ENCODE results near the gene PHF13.

Gene PHF13

DNA sequence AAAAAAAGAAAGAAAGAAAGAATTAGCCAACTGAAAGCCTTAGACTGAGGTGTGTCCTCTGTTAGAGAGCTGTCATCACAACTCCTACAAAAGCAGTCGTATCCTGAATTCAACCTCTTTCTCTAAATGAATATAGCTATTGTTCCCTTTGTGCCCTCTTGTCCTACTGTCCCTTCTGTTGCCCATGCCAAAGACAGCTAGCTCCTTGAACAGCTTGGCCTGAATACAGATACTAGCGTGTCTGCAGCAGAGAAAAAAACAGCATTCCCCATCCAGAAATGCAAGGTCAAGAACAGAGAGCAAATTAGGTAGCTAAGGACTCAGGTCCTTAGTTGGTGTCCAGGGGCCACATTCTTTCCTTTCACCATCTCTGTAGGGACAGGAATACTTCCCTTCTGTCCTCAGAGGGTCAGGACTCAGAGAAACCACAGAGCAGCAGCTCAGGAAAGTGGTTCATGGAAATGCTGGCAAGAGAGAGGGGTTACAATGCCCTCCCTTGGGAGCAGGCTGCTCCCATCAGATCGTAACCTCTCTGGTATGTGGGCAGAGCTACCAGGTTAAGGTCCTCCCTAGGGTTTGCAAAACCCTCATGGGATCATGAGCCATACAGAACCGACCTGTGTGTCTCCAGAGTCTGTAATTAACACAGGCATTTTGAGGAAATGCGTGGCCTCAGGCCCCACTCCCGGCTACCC, 35.6 kb upstream of the PHF13 start:
- TF ChIP-seq, protein P1, sequence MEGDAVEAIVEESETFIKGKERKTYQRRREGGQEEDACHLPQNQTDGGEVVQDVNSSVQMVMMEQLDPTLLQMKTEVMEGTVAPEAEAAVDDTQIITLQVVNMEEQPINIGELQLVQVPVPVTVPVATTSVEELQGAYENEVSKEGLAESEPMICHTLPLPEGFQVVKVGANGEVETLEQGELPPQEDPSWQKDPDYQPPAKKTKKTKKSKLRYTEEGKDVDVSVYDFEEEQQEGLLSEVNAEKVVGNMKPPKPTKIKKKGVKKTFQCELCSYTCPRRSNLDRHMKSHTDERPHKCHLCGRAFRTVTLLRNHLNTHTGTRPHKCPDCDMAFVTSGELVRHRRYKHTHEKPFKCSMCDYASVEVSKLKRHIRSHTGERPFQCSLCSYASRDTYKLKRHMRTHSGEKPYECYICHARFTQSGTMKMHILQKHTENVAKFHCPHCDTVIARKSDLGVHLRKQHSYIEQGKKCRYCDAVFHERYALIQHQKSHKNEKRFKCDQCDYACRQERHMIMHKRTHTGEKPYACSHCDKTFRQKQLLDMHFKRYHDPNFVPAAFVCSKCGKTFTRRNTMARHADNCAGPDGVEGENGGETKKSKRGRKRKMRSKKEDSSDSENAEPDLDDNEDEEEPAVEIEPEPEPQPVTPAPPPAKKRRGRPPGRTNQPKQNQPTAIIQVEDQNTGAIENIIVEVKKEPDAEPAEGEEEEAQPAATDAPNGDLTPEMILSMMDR (IDR thresholded peaks at IDR 0.05): no peak

DNA sequence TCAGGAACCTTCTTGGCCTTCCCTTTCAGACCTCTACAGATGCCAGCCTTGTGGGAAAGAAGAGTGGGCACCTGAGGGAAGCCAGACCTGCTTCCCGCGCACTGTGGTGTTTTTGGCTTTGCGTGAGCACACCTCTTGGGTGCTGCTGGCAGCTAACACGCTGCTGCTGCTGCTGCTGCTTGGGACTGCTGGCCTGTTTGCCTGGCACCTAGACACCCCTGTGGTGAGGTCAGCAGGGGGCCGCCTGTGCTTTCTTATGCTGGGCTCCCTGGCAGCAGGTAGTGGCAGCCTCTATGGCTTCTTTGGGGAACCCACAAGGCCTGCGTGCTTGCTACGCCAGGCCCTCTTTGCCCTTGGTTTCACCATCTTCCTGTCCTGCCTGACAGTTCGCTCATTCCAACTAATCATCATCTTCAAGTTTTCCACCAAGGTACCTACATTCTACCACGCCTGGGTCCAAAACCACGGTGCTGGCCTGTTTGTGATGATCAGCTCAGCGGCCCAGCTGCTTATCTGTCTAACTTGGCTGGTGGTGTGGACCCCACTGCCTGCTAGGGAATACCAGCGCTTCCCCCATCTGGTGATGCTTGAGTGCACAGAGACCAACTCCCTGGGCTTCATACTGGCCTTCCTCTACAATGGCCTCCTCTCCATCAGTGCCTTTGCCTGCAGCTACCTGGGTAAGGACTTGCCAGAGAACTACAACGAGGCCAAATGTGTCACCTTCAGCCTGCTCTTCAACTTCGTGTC, 34.7 kb upstream of the PHF13 start:
- TF ChIP-seq, protein P1 (IDR thresholded peaks at IDR 0.05): no peak

GRCh38 chr1:6579374-6580118, 34.0 kb upstream of the PHF13 start, which contains the start of gene ZBTB48:
ZBTB48 (plus strand) TSS chr1:6579994; CDS start chr1:6580610, 616 bp downstream.
- TF ChIP-seq, protein P1 (IDR thresholded peaks at IDR 0.05): no peak

GRCh38 chr1:6580119-6580592, 33.4 kb upstream of the PHF13 start:
- TF ChIP-seq, protein P1 (IDR thresholded peaks at IDR 0.05): no peak

DNA sequence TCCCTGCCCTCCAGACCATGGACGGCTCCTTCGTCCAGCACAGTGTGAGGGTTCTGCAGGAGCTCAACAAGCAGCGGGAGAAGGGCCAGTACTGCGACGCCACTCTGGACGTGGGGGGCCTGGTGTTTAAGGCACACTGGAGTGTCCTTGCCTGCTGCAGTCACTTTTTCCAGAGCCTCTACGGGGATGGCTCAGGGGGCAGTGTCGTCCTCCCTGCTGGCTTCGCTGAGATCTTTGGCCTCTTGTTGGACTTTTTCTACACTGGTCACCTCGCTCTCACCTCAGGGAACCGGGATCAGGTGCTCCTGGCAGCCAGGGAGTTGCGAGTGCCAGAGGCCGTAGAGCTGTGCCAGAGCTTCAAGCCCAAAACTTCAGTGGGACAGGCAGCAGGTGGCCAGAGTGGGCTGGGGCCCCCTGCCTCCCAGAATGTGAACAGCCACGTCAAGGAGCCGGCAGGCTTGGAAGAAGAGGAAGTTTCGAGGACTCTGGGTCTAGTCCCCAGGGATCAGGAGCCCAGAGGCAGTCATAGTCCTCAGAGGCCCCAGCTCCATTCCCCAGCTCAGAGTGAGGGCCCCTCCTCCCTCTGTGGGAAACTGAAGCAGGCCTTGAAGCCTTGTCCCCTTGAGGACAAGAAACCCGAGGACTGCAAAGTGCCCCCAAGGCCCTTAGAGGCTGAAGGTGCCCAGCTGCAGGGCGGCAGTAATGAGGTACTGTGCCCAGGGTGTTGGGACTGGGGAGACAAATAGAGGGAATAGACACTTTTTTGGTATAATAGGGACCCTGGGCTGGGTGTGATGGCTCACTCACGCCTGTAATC, 32.7 kb upstream of the PHF13 start:
- TF ChIP-seq, protein P1 (IDR thresholded peaks at IDR 0.05): no peak

GRCh38 chr1:6581561-6582305, 31.8 kb upstream of the PHF13 start:
- TF ChIP-seq, protein P1 (IDR thresholded peaks at IDR 0.05): no peak

Measured in LNCAP (cell line).